K562 (cell line): ENCODE measurements around the gene CAPN3. TPM values are rescaled to one million over a fixed set of nuclear protein-coding genes. Genes with fewer than 3 reads are reported as not detected.
A peak's percentile ranks its signal among the peaks of the same experiment; 100 is the strongest.
"Not testable (repeated sequence)": the region's sequence is repeated elsewhere in the genome, so short reads cannot be mapped to it uniquely, and the experiment has no call there.

Source experiments
- ATAC-seq: fragments of 200-7000 bp; cut with Tn5 transposase; 3 replicates; pipeline ENCODE4 v1.9.1; 2020; ENCODE audit warnings: moderate library complexity
- BruUV-seq: library from RNA; stranded (reverse); fragments of 400-500 nt; replicated peaks from 2 replicates; lab custom pipeline; 2021; lab: Mats Ljungman, UMichigan
- CTCF ChIA-PET: fragments of 300-600 bp; formaldehyde crosslinking; extraction: SDS; loops from one replicate; lab custom pipeline; 2021; ENCODE audit warnings: low intra/inter-chr PET ratio; lab: Yijun Ruan, JAX
- POLR2A ChIA-PET: fragments of 300-600, 350-650 bp; sonication (Branson Sonifier 250); formaldehyde crosslinking; extraction: SDS; loops from one replicate; lab custom pipeline; 2021; ENCODE audit warnings: antibody characterized with exemption, inconsistent platforms; lab: Yijun Ruan, JAX
- DNase-seq, 4 experiments: peaks; one replicate each; pipeline versions ENCODE4 v3.0.0 to v3.0.0-alpha.2; 2011 to 2018; ENCODE audit warnings: low spot score in 3 of 4, mixed read lengths in 3 of 4; ENCODE audit errors: extremely low read depth in 1 of 4
- FAIRE-seq: peaks from 2 replicates; lab custom pipeline; 2011; peaks lifted over from hg19 to GRCh38; lab: Jason Lieb, UNC
- H2AFZ ChIP-seq: 2 replicates; pipeline ENCODE4 v1.6.0; 2011; ENCODE audit warnings: low read depth, low read length, control low read depth, inconsistent platforms
- H3K27ac ChIP-seq: fragments of 200-600 bp; 3 replicates; pipeline ENCODE4 v1.8.0; 2011; ENCODE audit warnings: low read depth, mild to moderate bottlenecking, control low read depth, inconsistent platforms, low read length, moderate library complexity, mixed read lengths; ENCODE audit errors: extremely low read depth
- H3K27me3 ChIP-seq, 2 experiments: fragments of 300-600 bp in 1 of 2; 2 replicates in 1 of 2; 3 replicates in 1 of 2; pipeline versions ENCODE4 v1.6.0 to v1.8.0; 2011; ENCODE audit warnings: inconsistent platforms in 2 of 2, low read length in 2 of 2, mild to moderate bottlenecking in 1 of 2, mixed read lengths in 1 of 2, moderate library complexity in 1 of 2; ENCODE audit not compliant: control insufficient read depth in 2 of 2, insufficient read depth in 2 of 2
- H3K36me3 ChIP-seq: fragments of 300-600 bp; 3 replicates; pipeline ENCODE4 v1.8.0; 2011; ENCODE audit warnings: mild to moderate bottlenecking, low read length, inconsistent platforms; ENCODE audit not compliant: control insufficient read depth, insufficient read depth
- H3K4me1 ChIP-seq, 2 experiments: fragments of 200-600 bp in 1 of 2; replicated peaks in 1 of 2; 2 replicates in 1 of 2; 3 replicates in 1 of 2; pipeline versions ENCODE4 v1.5.1 to v1.8.0; 2011; ENCODE audit warnings: inconsistent platforms in 2 of 2, low read length in 2 of 2, mild to moderate bottlenecking in 1 of 2, mixed read lengths in 1 of 2, moderate library complexity in 1 of 2; ENCODE audit not compliant: control insufficient read depth in 2 of 2, insufficient read depth in 2 of 2
- H3K4me2 ChIP-seq: 2 replicates; pipeline ENCODE4 v1.6.1; 2011; ENCODE audit warnings: low read length, control low read depth, inconsistent platforms, mixed read lengths; ENCODE audit not compliant: insufficient read depth
- H3K4me3 ChIP-seq: fragments of 200-600 bp; sonication (generic), shearing (Covaris generic); 2 replicates; pipeline ENCODE4 v1.5.1; 2016; ENCODE audit warnings: control low read depth, inconsistent platforms
- H3K79me2 ChIP-seq: fragments of 200-600 bp; 3 replicates; pipeline ENCODE4 v1.8.0; 2011; ENCODE audit warnings: low read length, inconsistent platforms; ENCODE audit not compliant: control insufficient read depth, insufficient read depth
- H3K9ac ChIP-seq, 2 experiments: 2 replicates each; pipeline versions ENCODE4 v1.6.0 to v1.6.1; 2011; ENCODE audit warnings: low read depth in 2 of 2, low read length in 2 of 2, control low read depth in 1 of 2, inconsistent platforms in 1 of 2, mild to moderate bottlenecking in 1 of 2, mixed read lengths in 1 of 2; ENCODE audit not compliant: insufficient read depth in 1 of 2
- H3K9me1 ChIP-seq: one replicate; pipeline ENCODE4 v1.6.0; 2011; ENCODE audit warnings: inconsistent platforms, mild to moderate bottlenecking, low read length, moderate library complexity; ENCODE audit not compliant: control insufficient read depth, insufficient read depth
- H3K9me3 ChIP-seq: replicated peaks from 2 replicates; pipeline ENCODE4 v1.5.1; 2011; ENCODE audit warnings: low read depth, low read length, inconsistent platforms; ENCODE audit not compliant: control insufficient read depth, insufficient read depth
- H4K20me1 ChIP-seq: replicated peaks from 2 replicates; pipeline ENCODE4 v1.6.1; 2011; ENCODE audit warnings: low read length, inconsistent platforms, mixed read lengths; ENCODE audit not compliant: control insufficient read depth, insufficient read depth
- AFF1 ChIP-seq, 2 experiments: fragments of 450-650 bp; IDR thresholded peaks; 2 replicates each; pipeline ENCODE4 v1.6.1; 2018; ENCODE audit warnings: mild to moderate bottlenecking in 2 of 2, low read depth in 1 of 2; ENCODE audit not compliant: partially characterized antibody in 2 of 2
- TAF15 ChIP-seq: fragments of 200-400 bp; formaldehyde crosslinking; IDR thresholded peaks from 2 replicates; pipeline ENCODE4 v1.6.1; 2017; ENCODE audit warnings: mild to moderate bottlenecking, low read depth, low read length, moderate library complexity
- ZBTB34 ChIP-seq: fragments of 250-450 bp; sonication (Bioruptor Pico); IDR thresholded peaks from 2 replicates; pipeline ENCODE4 v1.8.0; 2021; ENCODE audit warnings: mild to moderate bottlenecking, moderate library complexity
- ZNF324 ChIP-seq: fragments of 250-450 bp; sonication (Bioruptor Pico); IDR thresholded peaks from 2 replicates; pipeline ENCODE4 v1.4.0; 2020; ENCODE audit warnings: mild to moderate bottlenecking
- WGBS: fragments of 100-300 bp; shearing (Covaris generic); methylation state at CpG from one replicate; pipeline ENCODE4 v1.1.6; 2016; ENCODE audit warnings: low coverage, mixed read lengths; ENCODE audit not compliant: insufficient coverage; ENCODE audit errors: missing lambda C conversion rate; 5-methylcytosine and 5-hydroxymethylcytosine counted together
- in situ Hi-C: fragments of 300-500 bp; cut with MboI; formaldehyde crosslinking; loops from 4 replicates; pipeline ENCODE4 v1.15.0; 2018; ENCODE audit warnings: inconsistent platforms, mixed read lengths
- intact Hi-C: fragments of 100-400 bp; cut with micrococcal nuclease; formaldehyde crosslinking; loops from 2 replicates; pipeline ENCODE4 v1.14.2; 2022
- polyA plus RNA-seq, 8 experiments: library from polyadenylated mRNA; depleted of rRNA in 4 of 8; stranded (reverse) in 5 of 8; unstranded in 3 of 8; fragments of >200 nt; fragmentation: Nextera tagmentation in 2 of 8; fragmentation: Illumina TruSeq in 1 of 8; extraction: Ambion mirVana in 2 of 8; extraction: Trizol in 1 of 8; gene quantifications; 2 replicates each; pipeline versions ENCODE4 v1.2.1 to v1.2.3, GENCODE V29; 2011 to 2014; ENCODE audit warnings: inconsistent platforms in 1 of 8, missing spikeins in 1 of 8
- total RNA-seq, 7 experiments: library from RNA; depleted of rRNA in 6 of 7; stranded (reverse); fragments of >200 nt in 6 of 7; fragmentation: Illumina TruSeq in 2 of 7; extraction: Trizol in 2 of 7; gene quantifications; 2 replicates each; pipeline versions ENCODE4 v1.2.1 to v1.2.3, GENCODE V29; 2011 to 2021; ENCODE audit warnings: low replicate concordance in 1 of 7

The CAPN3 gene
- total and polyA plus RNA-seq, 9 of the 15 experiments (the other 6 are each of a cell fraction or from before 2014, with no cell fraction given), result 0.03 to 0.34 (median 0.20) TPM; not detected in 2

GRCh38 chr15:42335074-42335473 lies 24.2 kb upstream of the CAPN3 start:
- TF ChIP-seq ZBTB34 (no peak), TAF15 (no peak), ZNF324 (peak; percentile 91)
- Histone ChIP-seq H3K9me1 (no peaks in the 10 kb centered on the region), H4K20me1 (no peaks in the 10 kb centered on the region), H3K4me1 (peaks cover 0 to 8% of the 10 kb centered on the region in 2 experiments; a peak in 2 of 5 replicates), H3K4me2 (no peak overlapping the region), H2AFZ (no peak overlapping the region), H3K4me3 (no peak overlapping the region), H3K27ac (no peak overlapping the region), H3K9ac (no peak overlapping the region), H3K79me2 (no peaks in the 10 kb centered on the region), H3K36me3 (no peaks in the 10 kb centered on the region; the same call in 2 of the 3 replicates), H3K9me3 (peaks cover 3% of the 10 kb centered on the region; the same call in 1 of the 2 replicates), H3K27me3 (no peaks in the 10 kb centered on the region)
- 5% methylated on average over 2 of the region's 2 CpGs for WGBS
- BruUV-seq, result no TSS peak
- ChIA-PET CTCF (no interaction called here), POLR2A (interaction anchor here (0.8 to 1.3 kb wide), 2 partner anchors 10 to 51 kb away, joined by 3 read pairs; no protein-coding TSS in a partner anchor)
- ATAC-seq (no peak), FAIRE-seq (no peak), DNase-seq (no peak)
- intact Hi-C loops, result no loop called here
- in situ Hi-C loops, result no loop called here

- peak in 1 of 2 experiments; percentile 93 for TF ChIP-seq AFF1 (IDR thresholded peaks at IDR 0.05; ENCODE audit: low read depth in 1 of 2, partially characterized antibody in 2 of 2)
- ATAC-seq, intact Hi-C loops, CTCF ChIA-PET, H3K9ac ChIP-seq, H3K4me2 ChIP-seq, H3K79me2 ChIP-seq, FAIRE-seq, H4K20me1 ChIP-seq, H3K9me1 ChIP-seq, H3K36me3 ChIP-seq, BruUV-seq, H2AFZ ChIP-seq, in situ Hi-C loops, H3K4me3 ChIP-seq, H3K4me1 ChIP-seq, H3K27me3 ChIP-seq, H3K27ac ChIP-seq, H3K9me3 ChIP-seq, POLR2A ChIA-PET, DNase-seq: not testable (repeated sequence)
- 17% methylated on average over 1 of the region's 1 CpG for WGBS
These were observed 22.7 kb upstream of the CAPN3 start for GRCh38 chr15:42336650-42337049.
